Keratinocyte (primary cell): ENCODE measurements around the gene FOLR1. TPM values are rescaled to one million over a fixed set of nuclear protein-coding genes. Genes with fewer than 3 reads are reported as not detected.

ENCODE experiments used
- DNase-seq: peaks from one replicate; pipeline ENCODE4 v3.0.0-alpha.2; 2011; ENCODE audit warnings: low read depth, missing footprints, low spot score
- FAIRE-seq: peaks from 2 replicates; lab custom pipeline; 2011; peaks lifted over from hg19 to GRCh38; lab: Jason Lieb, UNC
- H2AFZ ChIP-seq: 2 replicates; pipeline ENCODE4 v1.6.0; 2012; ENCODE audit warnings: low read length, control low read depth, inconsistent platforms; ENCODE audit not compliant: control insufficient read depth
- H3K27ac ChIP-seq: 2 replicates; pipeline ENCODE4 v1.5.1; 2011; ENCODE audit warnings: low read length; ENCODE audit not compliant: control insufficient read depth, insufficient read depth
- H3K27me3 ChIP-seq: 3 replicates; pipeline ENCODE4 v1.6.0; 2011; ENCODE audit warnings: low read length; ENCODE audit not compliant: control insufficient read depth, insufficient read depth; ENCODE audit errors: extremely low read depth
- H3K36me3 ChIP-seq, 2 experiments: 2 replicates in 1 of 2; 3 replicates in 1 of 2; pipeline ENCODE4 v1.5.1; 2011; ENCODE audit warnings: low read length in 2 of 2, mild to moderate bottlenecking in 1 of 2; ENCODE audit not compliant: control insufficient read depth in 2 of 2, insufficient read depth in 2 of 2; ENCODE audit errors: extremely low read depth in 1 of 2
- H3K4me1 ChIP-seq: 3 replicates; pipeline ENCODE4 v1.5.1; 2011; ENCODE audit warnings: low read length; ENCODE audit not compliant: control insufficient read depth, insufficient read depth; ENCODE audit errors: extremely low read depth
- H3K4me2 ChIP-seq: 3 replicates; pipeline ENCODE4 v1.6.0; 2011; ENCODE audit warnings: low read depth, low read length; ENCODE audit not compliant: control insufficient read depth, insufficient read depth; ENCODE audit errors: extremely low read depth
- H3K4me3 ChIP-seq, 3 experiments: fragments of 200-600 bp in 1 of 3; sonication (generic) in 1 of 3; 2 replicates in 2 of 3; 3 replicates in 1 of 3; pipeline ENCODE4 v1.5.1; 2011 to 2016; ENCODE audit warnings: low read length in 3 of 3, mild to moderate bottlenecking in 3 of 3, control low read depth in 2 of 3, inconsistent platforms in 1 of 3, low read depth in 1 of 3, mixed read lengths in 1 of 3, mixed run types in 1 of 3, moderate library complexity in 1 of 3; ENCODE audit not compliant: control insufficient read depth in 2 of 3, insufficient read depth in 2 of 3; ENCODE audit errors: extremely low read depth in 1 of 3
- H3K79me2 ChIP-seq: 2 replicates; pipeline ENCODE4 v1.6.0; 2012; ENCODE audit warnings: low read length; ENCODE audit not compliant: control insufficient read depth, insufficient read depth
- H3K9ac ChIP-seq: 3 replicates; pipeline ENCODE4 v1.6.0; 2011; ENCODE audit warnings: low read length; ENCODE audit not compliant: control insufficient read depth, insufficient read depth; ENCODE audit errors: extremely low read depth
- H3K9me1 ChIP-seq: 3 replicates; pipeline ENCODE4 v1.6.0; 2011; ENCODE audit warnings: low read length; ENCODE audit not compliant: control insufficient read depth, insufficient read depth; ENCODE audit errors: extremely low read depth
- H3K9me3 ChIP-seq: 2 replicates; pipeline ENCODE4 v1.5.1; 2012; ENCODE audit warnings: low read depth, low read length; ENCODE audit not compliant: control insufficient read depth
- H4K20me1 ChIP-seq: 3 replicates; pipeline ENCODE4 v1.6.0; 2011; ENCODE audit warnings: low read length; ENCODE audit not compliant: control insufficient read depth, insufficient read depth; ENCODE audit errors: extremely low read depth
- CTCF ChIP-seq, 3 experiments: IDR thresholded peaks in 1 of 3; conservative IDR thresholded peaks in 1 of 3; optimal IDR thresholded peaks in 1 of 3; 2 replicates in 2 of 3; 3 replicates in 1 of 3; pipeline versions ENCODE3 to v1.5.1; 2011; ENCODE audit warnings: low read length in 3 of 3, mild to moderate bottlenecking in 3 of 3, moderate library complexity in 2 of 3, control low read depth in 1 of 3, inconsistent platforms in 1 of 3; ENCODE audit not compliant: insufficient read depth in 2 of 3; ENCODE audit errors: extremely low read depth in 1 of 3
- EZH2 ChIP-seq: IDR thresholded peaks from one replicate; pipeline ENCODE4 v1.6.1; 2012; ENCODE audit warnings: inconsistent platforms, mild to moderate bottlenecking, low read length, moderate library complexity
- dilution Hi-C: fragments of 300-500 bp; cut with MboI; formaldehyde crosslinking; loops from one replicate; pipeline ENCODE4 v1.7.0; 2020; ENCODE audit warnings: low sequenced_read_pairs; ENCODE audit not compliant: extremely low pct_ligation_motif_present
- polyA plus RNA-seq, 5 experiments: library from polyadenylated mRNA; depleted of rRNA in 3 of 5; stranded (reverse) in 3 of 5; stranded (forward) in 1 of 5; unstranded in 1 of 5; fragments of >200 nt; gene quantifications; 1 replicate in 1 of 5; 2 replicates in 3 of 5; 3 replicates in 1 of 5; pipeline versions ENCODE4 v1.2.1 to v1.2.3, GENCODE V29; 2011 to 2012; ENCODE audit warnings: missing spikeins in 2 of 5, low read depth in 1 of 5, low replicate concordance in 1 of 5

FOLR1 gene
- polyA plus RNA-seq, 1 donor (not counting 4 experiments of a cell fraction or from before 2014, with no cell fraction given) = 0.13 TPM

DNA sequence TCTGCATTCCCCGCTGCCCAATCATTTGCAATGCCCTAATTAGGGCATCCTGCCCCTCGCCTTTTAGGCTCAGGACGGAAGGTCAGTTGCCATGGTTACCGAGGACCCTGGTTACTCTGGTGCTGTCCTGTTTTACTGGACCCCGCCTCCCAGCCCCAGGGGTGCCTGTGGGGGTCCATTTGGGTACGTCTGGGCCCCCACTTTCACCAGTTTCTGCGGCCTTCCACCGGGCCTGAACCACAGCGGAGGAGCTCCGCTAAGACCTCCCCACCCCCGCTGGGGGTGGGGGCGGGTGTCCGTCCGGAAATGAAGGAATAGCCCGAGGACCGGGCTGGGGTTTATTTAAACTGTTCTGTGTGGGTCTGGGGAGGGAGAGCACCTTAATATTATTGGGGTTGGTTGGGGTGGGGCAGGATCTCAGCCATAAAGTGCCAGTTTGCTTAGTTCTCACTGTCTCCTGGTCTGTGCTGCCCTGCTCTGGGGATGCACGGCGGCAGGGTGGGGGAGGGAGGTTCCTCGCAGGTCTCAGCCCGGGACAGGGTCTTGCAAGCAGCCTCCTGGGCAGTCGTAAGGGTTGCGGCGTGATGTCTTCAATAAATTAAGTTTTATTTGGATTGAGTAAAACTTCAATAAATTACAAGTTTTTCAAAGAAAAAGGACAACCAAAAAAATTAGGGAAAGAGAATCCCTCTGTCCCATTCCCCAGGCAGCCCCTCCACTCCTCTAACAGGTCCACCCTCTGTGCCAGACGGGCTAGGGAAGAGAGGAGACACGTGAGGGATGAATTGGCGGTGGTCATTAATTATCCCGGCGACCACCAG, 46.8 kb downstream of the FOLR1 start:
- peaks cover 25 to 28% of the 10 kb centered on the region in 2 experiments for H3K36me3 ChIP-seq
- H3K4me3 ChIP-seq = no peak overlapping the region
- FAIRE-seq = no peak

GRCh38 chr11:72239313-72239848, 47.4 kb downstream of the FOLR1 start:
- H3K9me3 ChIP-seq = no peaks in the 10 kb centered on the region
- peaks cover 6% of the 10 kb centered on the region for H3K4me1 ChIP-seq
- TF ChIP-seq EZH2 = no peak
- no peak for TF ChIP-seq CTCF (optimal IDR thresholded peaks at IDR 0.05 in 1 of 3, IDR thresholded peaks at IDR 0.05 in 1 of 3, conservative IDR thresholded peaks at IDR 0.05 in 1 of 3; ENCODE audit: extremely low read depth in 1 of 3, insufficient read depth in 2 of 3, low read length in 3 of 3)
- FAIRE-seq = no peak
- H3K4me2 ChIP-seq = peak overlapping the region; percentile 54
- H3K9ac ChIP-seq = no peak overlapping the region
- dilution Hi-C loops = no loop called here
- peaks cover 4% of the 10 kb centered on the region for H4K20me1 ChIP-seq
- H3K36me3 ChIP-seq = peaks cover 19 to 22% of the 10 kb centered on the region in 2 experiments
- H3K27me3 ChIP-seq = peaks cover 34% of the 10 kb centered on the region
- no peaks in the 10 kb centered on the region for H3K79me2 ChIP-seq
- no peak overlapping the region for H2AFZ ChIP-seq
- H3K9me1 ChIP-seq = no peaks in the 10 kb centered on the region
- H3K27ac ChIP-seq = no peak overlapping the region
- no peak overlapping the region for H3K4me3 ChIP-seq
- DNase-seq = no peak

More for the DNA sequence above, 46.8 kb downstream of the FOLR1 start:
- H3K27ac ChIP-seq = no peak overlapping the region
- H4K20me1 ChIP-seq = peaks cover 4% of the 10 kb centered on the region
- no peaks in the 10 kb centered on the region for H3K9me3 ChIP-seq
- H3K9ac ChIP-seq = no peak overlapping the region
- DNase-seq = no peak
- H2AFZ ChIP-seq = no peak overlapping the region
- no peak for TF ChIP-seq CTCF (optimal IDR thresholded peaks at IDR 0.05 in 1 of 3, IDR thresholded peaks at IDR 0.05 in 1 of 3, conservative IDR thresholded peaks at IDR 0.05 in 1 of 3; ENCODE audit: extremely low read depth in 1 of 3, insufficient read depth in 2 of 3, low read length in 3 of 3)
- no peak for TF ChIP-seq EZH2
- no peaks in the 10 kb centered on the region for H3K79me2 ChIP-seq
- peaks cover 6% of the 10 kb centered on the region for H3K4me1 ChIP-seq
- dilution Hi-C loops = no loop called here
- no peak overlapping the region for H3K4me2 ChIP-seq
- H3K9me1 ChIP-seq = no peaks in the 10 kb centered on the region
- peaks cover 30% of the 10 kb centered on the region for H3K27me3 ChIP-seq
